ENCODE measurements around the gene ORAI2. TPM values are rescaled to one million over a fixed set of nuclear protein-coding genes. Genes with fewer than 3 reads are reported as not detected.

Gene ORAI2
- total and polyA plus RNA-seq, 2 of the 13 experiments (the other 11 are each of a cell fraction or from before 2014, with no cell fraction given): 3.0 to 6.0 TPM

- TF ChIP-seq ZBED4 (CRISPR knock-in tag; IDR thresholded peaks at IDR 0.05; ENCODE audit: borderline replicate concordance) (0 out of 2 replicates have a peak, but pooled peaks have one; percentile 22), RNF2 (conservative IDR thresholded peaks at IDR 0.05; ENCODE audit: low read depth) (no peak), MAZ (IDR thresholded peaks at IDR 0.05; ENCODE audit: borderline replicate concordance, low read depth, low read length) (no peak), MAZ (CRISPR knock-in tag; IDR thresholded peaks at IDR 0.05; ENCODE audit: low read depth) (peak; percentile 45; the same call in 1 of the 2 replicates), NCOA1 (CRISPR knock-in tag; IDR thresholded peaks at IDR 0.05) (no peak), ZBTB42 (CRISPR knock-in tag; IDR thresholded peaks at IDR 0.05) (no peak), ZNF720 (CRISPR knock-in tag; IDR thresholded peaks at IDR 0.05) (no peak), ZHX1 (CRISPR knock-in tag; IDR thresholded peaks at IDR 0.05; ENCODE audit: low read depth) (no peak), ZNF788 (CRISPR knock-in tag; IDR thresholded peaks at IDR 0.05; ENCODE audit: borderline replicate concordance) (no peak), ZNF382 (CRISPR knock-in tag; IDR thresholded peaks at IDR 0.05; ENCODE audit: borderline replicate concordance) (no peak), SMAD9 (CRISPR knock-in tag; IDR thresholded peaks at IDR 0.05) (no peak), BRD4 (CRISPR knock-in tag; IDR thresholded peaks at IDR 0.05) (no peak), HNRNPH1 (optimal IDR thresholded peaks at IDR 0.05; ENCODE audit: low read depth, low read length) (no peak), SKIL (CRISPR knock-in tag; IDR thresholded peaks at IDR 0.05; ENCODE audit: borderline replicate concordance) (no peak), ATF7 (IDR thresholded peaks at IDR 0.05) (no peak), ATF7 (CRISPR knock-in tag; IDR thresholded peaks at IDR 0.05) (no peak), PHF8 (CRISPR knock-in tag; IDR thresholded peaks at IDR 0.05) (0 out of 2 replicates have a peak, but pooled peaks have one; percentile 21), HOXA5 (CRISPR knock-in tag; IDR thresholded peaks at IDR 0.05) (no peak), PAWR (CRISPR knock-in tag; IDR thresholded peaks at IDR 0.05; ENCODE audit: borderline replicate concordance) (no peak), PHF5A (CRISPR knock-in tag; IDR thresholded peaks at IDR 0.05; ENCODE audit: low read depth, unreplicated experiment) (no peak), ZNF740 (CRISPR knock-in tag; IDR thresholded peaks at IDR 0.05) (peak; percentile 47; the same call in 1 of the 2 replicates)
Observed at GRCh38 chr7:102433219-102434038, at the start of gene ORAI2 (continued).

Data from HepG2 (cell line).